Muscle of back (tissue), 11 donors: ENCODE data around the gene C17orf100. TPM values are rescaled to one million over a fixed set of nuclear protein-coding genes. Genes with fewer than 3 reads are reported as not detected.
A peak's percentile ranks its signal among the peaks of the same experiment; 100 is the strongest.
"Not testable (repeated sequence)": the region's sequence is repeated elsewhere in the genome, so short reads cannot be mapped to it uniquely, and the experiment has no call there.

Experiments used
- DNase-seq, 3 donors: peaks; one replicate each; pipeline versions ENCODE4 v3.0.0 to v3.0.0-alpha.2; 2013
- polyA plus RNA-seq, 10 donors: library from polyadenylated mRNA; unstranded; fragments of 120-200 nt; gene quantifications; one replicate each; pipeline ENCODE4 v1.2.1, GENCODE V29; 2013; ENCODE audit not compliant: insufficient read length in 10 of 10

Gene C17orf100
- polyA plus RNA-seq, 10 donors = 2.0 to 4.8 (median 3.3) TPM

DNA sequence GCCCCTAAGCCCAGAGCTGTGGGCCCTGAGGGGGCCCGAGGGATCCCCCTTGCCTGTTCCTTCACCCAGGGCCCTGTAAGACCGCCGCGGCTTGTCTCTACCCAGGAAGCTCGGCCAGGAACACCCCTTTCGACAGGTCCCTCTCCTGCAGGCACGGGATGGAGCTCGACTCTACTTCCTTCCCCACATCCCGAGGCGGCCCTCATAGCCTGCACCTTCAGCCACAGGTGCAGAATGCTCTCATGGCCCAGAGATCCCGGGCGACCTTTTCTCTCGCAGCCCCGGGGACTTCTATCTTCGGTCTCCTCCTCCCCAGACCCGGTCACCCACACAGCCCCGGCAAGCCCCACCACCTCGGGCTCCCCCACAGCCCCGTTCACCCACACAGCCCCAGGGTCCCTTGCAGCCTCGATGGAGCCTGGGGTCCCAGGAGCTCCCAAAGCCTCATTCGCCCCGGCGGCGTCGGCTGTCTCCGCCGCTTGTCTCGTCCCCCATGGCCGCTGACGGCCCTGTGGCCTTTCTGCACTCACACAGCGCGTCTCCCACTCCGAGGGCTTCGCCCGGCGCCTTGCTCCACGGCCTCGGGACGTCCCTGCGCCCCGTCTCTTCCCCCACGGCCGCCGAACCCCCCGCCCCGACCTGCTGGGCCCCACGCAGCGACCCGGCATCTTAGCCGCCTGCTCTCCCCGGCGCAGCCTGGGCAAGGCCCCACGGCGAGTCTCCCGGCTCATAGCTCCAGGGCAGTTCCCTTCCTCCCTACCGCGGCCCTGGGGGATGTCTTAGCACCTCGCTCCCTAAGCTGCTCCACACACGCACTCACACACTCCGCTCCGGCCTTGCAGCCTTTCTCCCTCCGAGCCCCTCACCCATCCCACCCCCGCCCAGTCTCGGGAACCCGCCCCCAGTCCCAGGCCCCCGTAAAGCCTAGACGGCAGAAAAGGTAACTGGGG lies 11.7 kb upstream of the C17orf100 start:
- no peak for DNase-seq

- DNase-seq = peak; percentile 88 to 98 (median 94)
Observed at GRCh38 chr17:6640536-6641246, 10.9 kb upstream of the C17orf100 start, which contains the start of the genes KIAA0753 and TXNDC17. KIAA0753 (minus strand) TSS chr17:6640711; CDS start chr17:6635103, 5,608 bp downstream. TXNDC17 (plus strand) TSS chr17:6641060; CDS start chr17:6641083, 23 bp downstream.

DNA sequence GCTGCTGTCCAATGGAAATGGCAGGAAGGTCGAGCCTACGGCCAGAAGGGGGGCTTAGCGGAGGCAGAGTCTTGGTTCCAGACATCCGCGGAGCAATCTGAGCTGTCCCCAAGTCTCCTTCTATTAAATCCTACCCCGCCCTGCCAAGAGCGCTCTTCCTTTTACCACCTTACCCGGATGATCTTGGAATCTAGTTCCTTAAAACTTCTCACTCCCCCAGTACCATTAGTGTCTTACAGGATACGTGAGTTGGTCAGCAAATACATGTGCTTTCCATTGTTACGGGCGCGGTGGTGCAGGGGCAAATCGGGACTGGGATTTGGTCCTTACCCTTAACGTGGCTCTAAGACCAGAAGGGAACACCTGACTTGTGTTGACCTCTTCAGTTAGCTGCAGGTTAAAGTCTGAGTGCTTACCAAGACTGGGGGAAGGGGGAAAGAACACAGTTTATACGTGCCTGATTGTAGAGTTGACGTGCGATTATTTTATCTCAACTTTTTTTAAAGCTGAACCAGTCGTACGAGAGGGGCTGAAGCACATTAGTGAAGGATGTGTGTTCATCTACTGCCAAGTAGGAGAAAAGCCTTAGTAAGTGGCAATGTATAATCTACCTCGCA lies 10.2 kb upstream of the C17orf100 start:
- DNase-seq = peak in 1 of 3 donors; percentile 5

- no peak for DNase-seq
Observed at GRCh38 chr17:6642592-6642991, 9.0 kb upstream of the C17orf100 start.

DNA sequence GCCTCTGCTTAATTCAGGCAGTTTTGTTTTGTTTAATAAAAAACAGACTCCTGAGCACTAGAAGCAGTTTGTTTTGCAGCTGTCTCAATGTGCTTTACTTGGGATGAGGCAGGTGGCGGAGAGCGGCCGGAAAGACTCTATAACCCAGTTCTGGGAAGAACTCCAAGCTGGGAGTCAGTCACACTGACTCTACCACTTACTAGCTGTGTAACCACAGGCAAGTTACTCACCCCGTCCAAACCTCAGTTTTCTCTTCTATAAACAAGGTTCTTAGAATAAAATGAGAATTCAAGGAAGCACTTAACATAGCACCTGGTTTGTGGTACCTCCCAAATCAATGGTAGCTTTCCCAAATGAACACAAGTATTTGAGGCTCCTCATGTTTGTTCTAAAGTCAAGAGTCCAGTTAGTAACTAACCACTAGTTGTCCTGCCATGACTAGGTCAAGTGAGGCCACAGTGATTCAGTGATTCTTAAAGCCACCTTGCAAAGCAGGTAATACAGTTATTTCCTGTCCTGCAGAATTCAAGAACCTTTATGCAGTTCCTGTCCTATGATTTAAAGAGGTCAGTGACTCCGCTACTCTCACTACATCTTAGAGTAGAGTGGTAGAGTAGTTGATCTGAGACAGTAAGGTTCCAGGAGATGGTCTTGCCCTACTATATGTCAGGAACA lies 8.0 kb upstream of the C17orf100 start:
- peak in 1 of 3 donors; percentile 60 for DNase-seq

- DNase-seq = no peak
Observed at GRCh38 chr17:6648181-6648580, 3.4 kb upstream of the C17orf100 start.

DNA sequence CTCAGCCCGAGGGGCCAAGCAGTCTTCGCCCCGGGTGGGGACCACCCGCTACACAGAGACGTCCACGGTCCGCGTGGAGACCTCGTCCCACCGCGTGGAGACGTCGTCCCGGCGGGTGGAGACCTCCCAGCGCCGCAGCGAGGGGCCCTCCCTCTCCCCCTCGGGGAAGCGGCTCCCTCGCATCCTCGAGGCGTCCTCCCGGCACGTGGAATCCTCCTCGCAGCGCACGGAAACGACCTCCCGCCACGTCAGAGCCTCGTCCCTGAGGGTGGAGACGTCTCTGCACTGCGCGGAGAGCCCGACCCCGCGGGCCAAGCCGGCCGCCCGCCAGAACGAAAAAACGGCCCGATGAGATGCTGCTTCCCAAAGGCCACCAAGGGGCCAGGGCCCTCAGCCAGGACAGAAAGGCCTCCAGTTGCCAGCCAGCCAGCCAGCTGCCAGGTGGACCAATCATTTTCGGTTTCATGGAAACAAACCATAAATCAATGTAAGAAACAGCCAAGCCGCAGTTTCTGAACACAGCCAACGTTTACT lies 424 bp downstream of the C17orf100 start:
- DNase-seq = peak; percentile 25 to 83 (median 63)

GRCh38 chr17:6654841-6655731 lies 3.5 kb downstream of the C17orf100 start:
- DNase-seq = peak in 1 of 3 donors; percentile 26

DNA sequence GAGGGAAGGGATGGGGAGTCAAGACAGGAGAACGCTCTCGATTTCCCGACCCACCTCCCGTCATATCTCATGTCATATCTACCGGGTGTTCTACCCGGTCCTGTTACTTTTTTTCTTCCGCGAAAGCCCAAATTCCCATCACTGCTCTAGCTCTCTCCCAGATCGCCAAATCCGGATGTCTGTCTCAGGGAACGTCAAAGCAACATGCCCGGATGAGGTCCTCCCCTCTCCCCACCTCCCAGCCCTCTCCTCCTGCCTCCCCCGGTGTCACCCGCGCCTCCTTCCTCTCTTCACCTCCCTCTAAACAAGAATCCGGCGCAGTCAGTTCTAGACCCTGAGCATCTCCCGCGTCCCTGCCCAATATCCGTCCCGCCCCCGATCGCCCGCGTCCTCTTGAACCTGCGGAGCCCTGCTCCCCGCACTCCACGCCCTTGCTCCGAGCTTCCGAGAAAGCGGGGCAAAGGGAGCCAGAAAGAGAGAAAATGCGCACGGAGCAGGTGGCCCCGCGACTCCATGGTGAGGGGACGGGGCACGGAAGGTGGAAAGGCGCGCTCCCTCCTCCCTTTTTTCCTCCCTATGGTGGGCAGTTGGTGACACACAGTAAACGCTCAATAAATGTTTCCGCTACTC lies 4.3 kb downstream of the C17orf100 start:
- DNase-seq = not testable (repeated sequence)

DNA sequence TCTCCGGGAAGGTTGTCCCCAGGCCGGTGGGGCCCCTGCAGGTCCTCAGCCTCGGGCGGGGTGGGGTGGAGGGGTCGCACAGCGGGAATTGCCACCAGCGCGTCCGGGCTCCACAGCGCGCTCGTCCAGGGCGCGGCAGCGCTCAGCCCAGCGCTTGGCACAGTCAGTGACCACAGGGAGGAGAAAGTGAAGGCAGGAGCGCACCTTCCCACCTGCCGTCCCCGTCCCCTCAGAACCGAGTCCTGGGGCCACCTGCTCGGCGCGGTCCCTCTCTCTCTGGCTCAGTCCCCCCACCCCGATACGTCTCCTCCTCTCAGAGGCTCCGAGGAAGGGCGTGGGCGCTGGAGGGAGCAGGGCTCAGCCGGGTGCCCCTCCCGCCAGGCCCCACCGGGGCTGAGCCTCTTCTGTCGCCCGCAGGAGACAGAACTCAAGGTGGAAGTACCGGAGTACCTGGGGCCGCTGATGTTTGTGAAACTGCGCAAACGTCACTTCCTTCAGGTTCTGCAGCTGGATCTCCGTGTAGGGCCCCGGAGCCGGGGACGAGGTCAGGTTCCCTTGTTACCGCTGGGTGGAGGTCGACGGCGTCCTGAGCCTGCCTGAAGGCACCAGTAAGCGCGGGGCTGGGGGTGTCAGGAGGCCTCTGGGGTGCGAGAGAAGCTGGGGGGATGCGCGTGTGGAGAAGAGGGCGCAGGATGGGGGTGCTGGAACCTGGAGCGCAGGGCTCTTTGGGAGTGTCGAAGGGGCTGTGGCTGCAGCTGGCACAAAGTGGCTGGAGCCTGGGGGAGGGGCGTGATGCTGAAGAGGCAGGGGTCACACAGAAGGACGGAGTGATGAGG lies 5.5 kb downstream of the C17orf100 start:
- not testable (repeated sequence) for DNase-seq

GRCh38 chr17:6657633-6658287 lies 6.2 kb downstream of the C17orf100 start:
- DNase-seq = no peak

GRCh38 chr17:6658411-6658810 lies 6.8 kb downstream of the C17orf100 start:
- DNase-seq = not testable (repeated sequence)

DNA sequence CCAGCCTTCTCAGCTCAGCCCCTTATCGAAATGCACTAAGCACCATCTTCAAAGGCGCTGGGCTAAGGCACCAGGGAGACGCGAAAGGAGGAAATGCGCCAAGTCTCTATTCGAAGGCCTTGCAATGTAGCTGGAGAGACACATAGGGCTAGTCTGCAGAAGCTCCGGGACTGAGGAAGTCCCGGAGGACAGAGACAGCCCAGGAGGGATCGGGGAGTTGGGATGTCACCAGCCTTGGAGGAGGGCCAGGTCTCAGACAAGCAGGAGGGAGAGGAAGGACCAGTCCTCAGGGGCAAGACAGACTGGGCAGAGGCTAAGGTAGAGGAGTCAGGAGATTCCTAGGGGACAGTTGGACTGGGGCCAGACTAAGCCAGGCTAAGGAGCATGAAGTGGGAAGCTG lies 8.5 kb downstream of the C17orf100 start:
- no peak for DNase-seq

DNA sequence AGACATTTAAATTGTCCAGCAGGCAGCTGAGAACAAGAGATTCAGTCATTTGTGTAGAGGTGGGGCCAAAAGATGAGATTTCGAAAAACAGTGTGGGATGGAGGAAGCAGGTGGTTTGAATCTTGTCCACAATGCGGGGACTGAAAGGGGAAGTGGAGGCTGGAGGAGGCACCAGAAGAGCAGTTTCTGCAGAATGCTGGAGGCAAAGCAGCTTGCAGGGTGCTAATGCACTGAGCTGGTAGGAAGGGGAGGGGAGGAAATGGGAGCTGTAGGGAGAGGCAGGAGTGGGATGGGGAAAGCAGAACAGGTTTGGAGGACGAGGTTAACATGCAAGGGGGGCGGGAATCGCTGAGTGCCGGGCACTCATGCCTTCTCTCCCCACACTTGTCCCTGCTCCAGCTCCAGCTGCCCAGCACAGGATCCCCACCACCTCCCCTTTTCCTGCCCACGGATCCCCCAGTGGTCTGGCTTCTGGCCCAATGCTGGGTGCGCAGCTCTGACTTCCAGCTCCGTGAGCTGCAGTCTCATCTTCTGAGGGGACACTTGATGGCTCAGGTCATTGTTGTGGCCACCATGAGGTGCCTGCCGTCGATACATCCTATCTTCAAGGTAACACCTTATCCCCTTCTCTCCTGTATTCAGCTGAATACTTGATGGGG lies 9.4 kb downstream of the C17orf100 start:
- no peak for DNase-seq

GRCh38 chr17:6661464-6661848 lies 9.9 kb downstream of the C17orf100 start:
- no peak for DNase-seq

DNA sequence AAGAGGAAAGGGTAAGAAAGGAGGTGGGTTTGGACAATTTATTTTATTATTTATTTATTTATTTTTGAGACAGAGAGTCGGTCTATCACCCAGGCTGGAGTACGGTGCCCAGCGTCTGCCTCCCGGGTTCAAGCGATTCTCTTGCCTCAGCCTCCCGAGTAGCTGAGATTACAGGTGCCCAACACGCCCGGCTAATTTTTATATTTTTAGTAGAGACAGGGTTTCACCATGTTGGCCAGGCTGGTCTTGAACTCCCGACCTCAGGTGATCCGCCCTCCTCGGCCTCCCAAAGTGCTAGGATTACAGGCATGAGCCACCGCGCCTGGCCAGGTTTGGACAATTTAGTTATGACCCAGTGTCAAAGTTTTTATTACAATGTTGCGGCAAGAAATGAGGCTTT lies 11.6 kb downstream of the C17orf100 start:
- not testable (repeated sequence) for DNase-seq

DNA sequence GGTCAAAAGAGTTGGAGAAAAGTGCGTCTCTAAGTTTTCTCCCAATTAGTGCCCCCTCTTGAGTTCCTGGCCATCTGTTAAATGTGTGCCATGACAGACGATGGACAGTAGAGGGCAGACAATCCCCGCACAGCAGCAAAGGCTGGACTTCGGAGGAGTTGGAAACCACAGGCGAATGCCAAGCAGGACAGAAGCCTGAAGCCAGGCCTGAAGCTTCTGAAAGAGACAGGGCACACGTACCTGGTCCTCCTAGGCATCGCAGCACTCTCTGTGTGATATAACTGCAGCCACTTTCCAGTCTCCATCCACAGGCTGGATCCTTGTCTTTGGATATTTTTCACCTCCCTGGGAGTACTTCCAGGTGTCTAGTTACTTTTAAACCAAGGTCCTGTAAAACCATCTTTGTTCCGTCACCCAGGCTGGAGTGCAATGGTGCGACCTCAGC lies 14.5 kb downstream of the C17orf100 start:
- peak; percentile 68 to 86 (median 80) for DNase-seq
